Stimulated activated naive CD4-positive, alpha-beta T cell treated with Interleukin-2 at 50 U/mL for 16 hours (primary cell): ENCODE measurements around the gene DNAH2.

ENCODE experiments used
- DNase-seq: peaks from one replicate; lab custom pipeline; 2025; lab: John Stamatoyannopoulos, UW

The DNAH2 gene

GRCh38 chr17:7873051-7873450 lies 155.5 kb downstream of the DNAH2 start:
- no peak for DNase-seq

- no peak for DNase-seq
Observed at GRCh38 chr17:7875804-7876370, 158.3 kb downstream of the DNAH2 start.

DNA sequence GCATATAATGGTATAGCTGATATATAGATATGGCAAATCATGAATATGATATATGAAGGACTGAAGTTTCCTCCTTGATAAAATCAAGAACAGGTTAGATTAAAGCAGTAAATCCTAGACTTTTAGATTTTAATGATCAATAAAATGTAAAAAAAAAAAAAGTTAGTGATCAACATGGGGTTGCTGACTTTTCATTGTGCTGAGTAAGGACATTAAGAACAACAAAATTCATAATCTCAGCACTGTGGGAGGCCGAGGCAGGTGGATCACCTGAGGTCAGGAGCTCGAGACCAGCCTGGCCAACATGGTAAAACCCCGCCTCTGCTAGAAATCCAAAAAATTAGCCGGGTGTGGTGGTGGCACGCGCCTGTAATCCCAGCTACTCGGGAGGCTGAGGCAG lies 160.7 kb downstream of the DNAH2 start:
- no peak for DNase-seq

- DNase-seq = no peak
Observed at GRCh38 chr17:7880076-7880868, 162.7 kb downstream of the DNAH2 start.

GRCh38 chr17:7881276-7882054 lies 163.9 kb downstream of the DNAH2 start:
- no peak for DNase-seq

DNA sequence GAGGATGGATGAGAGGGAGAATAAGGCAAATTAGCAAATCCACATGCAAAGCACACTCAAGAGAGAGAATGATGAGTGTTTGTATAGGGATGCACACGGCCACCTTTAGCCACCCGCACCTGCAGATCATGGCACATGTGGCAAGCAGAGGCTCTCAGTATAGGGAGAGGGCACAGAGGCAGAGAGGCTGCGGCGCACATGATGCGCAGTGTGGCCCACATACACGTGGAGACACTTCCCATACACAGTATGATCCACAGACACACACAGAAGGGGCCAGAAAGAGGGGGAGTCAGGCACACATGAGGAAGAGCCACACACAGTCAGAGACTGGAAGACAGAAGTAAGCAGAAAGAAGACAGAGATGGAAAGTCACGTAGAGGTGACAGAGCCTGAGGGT lies 164.5 kb downstream of the DNAH2 start:
- no peak for DNase-seq

DNA sequence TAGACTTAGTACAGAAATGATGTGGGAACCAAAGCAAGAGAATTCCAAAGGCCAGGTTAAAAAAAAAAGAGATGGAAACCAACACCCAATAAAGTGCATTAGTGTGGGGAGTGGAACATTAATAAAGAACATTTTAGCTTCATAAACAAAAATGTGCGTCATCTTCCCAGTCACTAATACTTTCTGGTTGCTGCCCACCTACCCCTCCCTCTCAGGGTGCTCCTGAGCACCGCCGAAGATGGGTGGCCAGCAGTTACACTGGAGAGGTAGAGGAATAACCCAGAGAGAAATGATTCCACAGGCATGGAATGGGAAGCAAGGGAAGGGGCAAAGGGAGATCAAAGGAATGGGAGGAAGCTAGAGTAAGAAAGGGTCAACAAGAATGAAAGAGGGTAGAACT lies 165.1 kb downstream of the DNAH2 start:
- DNase-seq = no peak
